ENCODE measurements around the gene ACOX1. TPM values are rescaled to one million over a fixed set of nuclear protein-coding genes. Genes with fewer than 3 reads are reported as not detected.
A peak's percentile ranks its signal among the peaks of the same experiment; 100 is the strongest.

Gene ACOX1
- 25.6 TPM for total RNA-seq
- 10 to 100 TPM; 15.0 to 24.3 (median 18.9) TPM for polyA plus RNA-seq

GRCh38 chr17:75978938-75979704 lies at the start of gene ACOX1, which contains the start of gene TEN1:
Gene ACOX1 (minus strand): TSS chr17:75979166. CDS start chr17:75979073, 93 bp downstream.
Gene TEN1 (plus strand): TSS chr17:75979240. CDS start chr17:75986193, 6,953 bp downstream.
- H3K27me3 ChIP-seq (ENCODE audit: control insufficient read depth, insufficient read depth, low read length), result no peaks in the 10 kb centered on the region
- Mint-ChIP-seq H3K9me3 (no peaks in the 10 kb centered on the region), H3K27ac (peak within 1 kb of the TSS; percentile 100), H3K4me3 (peak within 1 kb of the TSS; percentile 95 to 100 (median 98)), H3K36me3 (peaks cover 8% of the 10 kb centered on the region), H3K4me1 (peaks cover 13 to 61% (median 35%) of the 10 kb centered on the region in 4 donors), H3K27me3 (no peaks in the 10 kb centered on the region)
- DNase-seq (peak; percentile 93 to 98 (median 93)), ATAC-seq (ENCODE audit: low read depth in 2 of 2) (peak; percentile 95 to 96)
- peak within 1 kb of the TSS; percentile 91 for H3K27ac ChIP-seq (ENCODE audit: insufficient read depth, low read length, poor library complexity, severe bottlenecking)
- peak within 1 kb of the TSS; percentile 91 for H3K4me3 ChIP-seq (ENCODE audit: low read depth, low read length)
- H3K36me3 ChIP-seq (ENCODE audit: control insufficient read depth, insufficient read depth, low read length), result no peaks in the 10 kb centered on the region
- H3K9me3 ChIP-seq (ENCODE audit: control insufficient read depth in 2 of 2, low read length in 2 of 2), result no peaks in the 10 kb centered on the region
- H3K4me1 ChIP-seq (ENCODE audit: control insufficient read depth, insufficient read depth, low read length, poor library complexity, severe bottlenecking), result peaks cover 29% of the 10 kb centered on the region

- DNase-seq (no peak), ATAC-seq (ENCODE audit: low read depth in 2 of 2) (no peak)
- Histone ChIP-seq H3K9me3 (ENCODE audit: control insufficient read depth in 2 of 2, low read length in 2 of 2) (no peaks in the 10 kb centered on the region), H3K36me3 (ENCODE audit: control insufficient read depth, insufficient read depth, low read length) (no peaks in the 10 kb centered on the region), H3K27me3 (ENCODE audit: control insufficient read depth, insufficient read depth, low read length) (no peaks in the 10 kb centered on the region), H3K27ac (ENCODE audit: insufficient read depth, low read length, poor library complexity, severe bottlenecking) (no peak within 1 kb of the TSS), H3K4me1 (ENCODE audit: control insufficient read depth, insufficient read depth, low read length, poor library complexity, severe bottlenecking) (peaks cover 15% of the 10 kb centered on the region), H3K4me3 (ENCODE audit: low read depth, low read length) (no peak within 1 kb of the TSS)
- no peaks in the 10 kb centered on the region for H3K27me3 Mint-ChIP-seq
- no peaks in the 10 kb centered on the region for H3K9me3 Mint-ChIP-seq
- H3K4me1 Mint-ChIP-seq, result peaks cover 6 to 32% (median 13%) of the 10 kb centered on the region in 4 donors
- H3K4me3 Mint-ChIP-seq, result peak within 1 kb of the TSS in 1 of 4 donors; percentile 18
- H3K36me3 Mint-ChIP-seq, result no peaks in the 10 kb centered on the region
- peak within 1 kb of the TSS; percentile 14 to 97 (median 31) for H3K27ac Mint-ChIP-seq
Observed at GRCh38 chr17:76027159-76027839, 48.3 kb upstream of the ACOX1 start, which contains the start of gene EVPL. Gene EVPL (minus strand): TSS chr17:76027306. CDS start chr17:76027198, 108 bp downstream.

- Mint-ChIP-seq H3K36me3 (no peaks in the 10 kb centered on the region), H3K27me3 (no peaks in the 10 kb centered on the region), H3K9me3 (no peaks in the 10 kb centered on the region), H3K4me3 (no peak overlapping the region), H3K27ac (peak overlapping the region in 1 of 3 donors; percentile 9), H3K4me1 (peaks cover 6 to 32% (median 13%) of the 10 kb centered on the region in 4 donors)
- peaks cover 15% of the 10 kb centered on the region for H3K4me1 ChIP-seq (ENCODE audit: control insufficient read depth, insufficient read depth, low read length, poor library complexity, severe bottlenecking)
- H3K36me3 ChIP-seq (ENCODE audit: control insufficient read depth, insufficient read depth, low read length), result no peaks in the 10 kb centered on the region
- H3K27ac ChIP-seq (ENCODE audit: insufficient read depth, low read length, poor library complexity, severe bottlenecking), result no peak overlapping the region
- H3K9me3 ChIP-seq (ENCODE audit: control insufficient read depth in 2 of 2, low read length in 2 of 2), result no peaks in the 10 kb centered on the region
- H3K27me3 ChIP-seq (ENCODE audit: control insufficient read depth, insufficient read depth, low read length), result no peaks in the 10 kb centered on the region
- H3K4me3 ChIP-seq (ENCODE audit: low read depth, low read length), result no peak overlapping the region
- ATAC-seq (ENCODE audit: low read depth in 2 of 2), result no peak
- no peak for DNase-seq
Observed at GRCh38 chr17:76026714-76027158, 47.8 kb upstream of the ACOX1 start.

- no peaks in the 10 kb centered on the region for H3K9me3 Mint-ChIP-seq
- peaks cover 13% of the 10 kb centered on the region for H3K4me1 ChIP-seq (ENCODE audit: control insufficient read depth, insufficient read depth, low read length, poor library complexity, severe bottlenecking)
- H3K4me3 Mint-ChIP-seq, result no peak overlapping the region
- H3K9me3 ChIP-seq (ENCODE audit: control insufficient read depth in 2 of 2, low read length in 2 of 2), result no peaks in the 10 kb centered on the region
- no peaks in the 10 kb centered on the region for H3K36me3 Mint-ChIP-seq
- H3K4me3 ChIP-seq (ENCODE audit: low read depth, low read length), result no peak overlapping the region
- H3K27me3 ChIP-seq (ENCODE audit: control insufficient read depth, insufficient read depth, low read length), result no peaks in the 10 kb centered on the region
- peak overlapping the region in 1 of 3 donors; percentile 41 for H3K27ac Mint-ChIP-seq
- ATAC-seq (ENCODE audit: low read depth in 2 of 2), result no peak
- no peak overlapping the region for H3K27ac ChIP-seq (ENCODE audit: insufficient read depth, low read length, poor library complexity, severe bottlenecking)
- H3K27me3 Mint-ChIP-seq, result no peaks in the 10 kb centered on the region
- H3K4me1 Mint-ChIP-seq, result peaks cover 6 to 28% (median 13%) of the 10 kb centered on the region in 4 donors
- no peaks in the 10 kb centered on the region for H3K36me3 ChIP-seq (ENCODE audit: control insufficient read depth, insufficient read depth, low read length)
- no peak for DNase-seq
Observed at GRCh38 chr17:76025294-76025693, 46.3 kb upstream of the ACOX1 start.

GRCh38 chr17:76024353-76024752 lies 45.4 kb upstream of the ACOX1 start:
- no peak overlapping the region for H3K27ac Mint-ChIP-seq
- Histone ChIP-seq H3K4me3 (ENCODE audit: low read depth, low read length) (no peak overlapping the region), H3K27ac (ENCODE audit: insufficient read depth, low read length, poor library complexity, severe bottlenecking) (no peak overlapping the region), H3K4me1 (ENCODE audit: control insufficient read depth, insufficient read depth, low read length, poor library complexity, severe bottlenecking) (peaks cover 3% of the 10 kb centered on the region), H3K36me3 (ENCODE audit: control insufficient read depth, insufficient read depth, low read length) (no peaks in the 10 kb centered on the region), H3K27me3 (ENCODE audit: control insufficient read depth, insufficient read depth, low read length) (no peaks in the 10 kb centered on the region), H3K9me3 (ENCODE audit: control insufficient read depth in 2 of 2, low read length in 2 of 2) (no peaks in the 10 kb centered on the region)
- H3K4me1 Mint-ChIP-seq, result peaks cover under 1 to 20% (median 7%) of the 10 kb centered on the region in 4 donors
- H3K36me3 Mint-ChIP-seq, result no peaks in the 10 kb centered on the region
- DNase-seq, result no peak
- no peak for ATAC-seq (ENCODE audit: low read depth in 2 of 2)
- H3K9me3 Mint-ChIP-seq, result no peaks in the 10 kb centered on the region
- H3K4me3 Mint-ChIP-seq, result no peak overlapping the region
- H3K27me3 Mint-ChIP-seq, result no peaks in the 10 kb centered on the region

GRCh38 chr17:76023900-76024237 lies 44.9 kb upstream of the ACOX1 start:
- H3K4me1 Mint-ChIP-seq, result peaks cover 0 to 15% (median 3%) of the 10 kb centered on the region in 4 donors
- no peaks in the 10 kb centered on the region for H3K27me3 Mint-ChIP-seq
- H3K36me3 Mint-ChIP-seq, result no peaks in the 10 kb centered on the region
- Histone ChIP-seq H3K27ac (ENCODE audit: insufficient read depth, low read length, poor library complexity, severe bottlenecking) (no peak overlapping the region), H3K4me3 (ENCODE audit: low read depth, low read length) (no peak overlapping the region), H3K9me3 (ENCODE audit: control insufficient read depth in 2 of 2, low read length in 2 of 2) (no peaks in the 10 kb centered on the region), H3K27me3 (ENCODE audit: control insufficient read depth, insufficient read depth, low read length) (no peaks in the 10 kb centered on the region), H3K36me3 (ENCODE audit: control insufficient read depth, insufficient read depth, low read length) (no peaks in the 10 kb centered on the region), H3K4me1 (ENCODE audit: control insufficient read depth, insufficient read depth, low read length, poor library complexity, severe bottlenecking) (no peaks in the 10 kb centered on the region)
- no peaks in the 10 kb centered on the region for H3K9me3 Mint-ChIP-seq
- H3K27ac Mint-ChIP-seq, result no peak overlapping the region
- no peak overlapping the region for H3K4me3 Mint-ChIP-seq
- ATAC-seq (ENCODE audit: low read depth in 2 of 2) (no peak), DNase-seq (no peak)

- no peak overlapping the region for H3K4me3 Mint-ChIP-seq
- Histone ChIP-seq H3K9me3 (ENCODE audit: control insufficient read depth in 2 of 2, low read length in 2 of 2) (no peaks in the 10 kb centered on the region), H3K27ac (ENCODE audit: insufficient read depth, low read length, poor library complexity, severe bottlenecking) (no peak overlapping the region), H3K4me3 (ENCODE audit: low read depth, low read length) (no peak overlapping the region), H3K36me3 (ENCODE audit: control insufficient read depth, insufficient read depth, low read length) (no peaks in the 10 kb centered on the region), H3K4me1 (ENCODE audit: control insufficient read depth, insufficient read depth, low read length, poor library complexity, severe bottlenecking) (no peaks in the 10 kb centered on the region), H3K27me3 (ENCODE audit: control insufficient read depth, insufficient read depth, low read length) (no peaks in the 10 kb centered on the region)
- peak overlapping the region in 2 of 3 donors; percentile 60 to 71 for H3K27ac Mint-ChIP-seq
- no peaks in the 10 kb centered on the region for H3K36me3 Mint-ChIP-seq
- no peak for DNase-seq
- peaks cover 0 to 9% (median under 1%) of the 10 kb centered on the region in 4 donors for H3K4me1 Mint-ChIP-seq
- H3K27me3 Mint-ChIP-seq, result no peaks in the 10 kb centered on the region
- ATAC-seq (ENCODE audit: low read depth in 2 of 2), result no peak
- no peaks in the 10 kb centered on the region for H3K9me3 Mint-ChIP-seq
Observed at GRCh38 chr17:76022973-76023899, 44.3 kb upstream of the ACOX1 start.
